HepG2 (cell line): Measurements from ENCODE around the gene ATP11B. TPM values are rescaled to one million over a fixed set of nuclear protein-coding genes. Genes with fewer than 3 reads are reported as not detected.

ENCODE experiments used
- ATAC-seq: fragments of 200-7000 bp; cut with Tn5 transposase; 3 replicates; pipeline ENCODE4 v1.9.1; 2020; ENCODE audit warnings: mild to moderate bottlenecking, moderate library complexity
- BruUV-seq: library from RNA; stranded (reverse); fragments of 400-500 nt; replicated peaks from 2 replicates; lab custom pipeline; 2021; lab: Mats Ljungman, UMichigan
- CTCF ChIA-PET: fragments of 300-600 bp; formaldehyde crosslinking; extraction: SDS; loops from one replicate; lab custom pipeline; 2021; ENCODE audit warnings: low total read pairs, inconsistent platforms, low intra/inter-chr PET ratio; lab: Yijun Ruan, JAX
- POLR2A ChIA-PET: fragments of 350-600 bp; sonication (Branson Sonifier 250); formaldehyde crosslinking; loops from one replicate; lab custom pipeline; 2020; ENCODE audit warnings: antibody characterized with exemption, inconsistent platforms; lab: Yijun Ruan, JAX
- DNase-seq: peaks from one replicate; pipeline ENCODE4 v3.0.0-alpha.2; 2015; ENCODE audit warnings: low spot score
- FAIRE-seq: peaks from 3 replicates; lab custom pipeline; 2011; peaks lifted over from hg19 to GRCh38; lab: Jason Lieb, UNC
- H2AFZ ChIP-seq: one replicate; pipeline ENCODE4 v1.6.1; 2011; ENCODE audit warnings: low read length, inconsistent platforms
- H3K27ac ChIP-seq: fragments of 300-600 bp; 3 replicates; pipeline ENCODE4 v1.8.0; 2011; ENCODE audit warnings: mixed run types, mild to moderate bottlenecking, mixed read lengths, low read length, inconsistent platforms; ENCODE audit not compliant: insufficient read depth; ENCODE audit errors: extremely low read length
- H3K27me3 ChIP-seq, 2 experiments: fragments of 200-600 bp in 1 of 2; 2 replicates in 1 of 2; 3 replicates in 1 of 2; pipeline versions ENCODE4 v1.6.0 to v1.8.0; 2011; ENCODE audit warnings: low read length in 2 of 2, mild to moderate bottlenecking in 2 of 2, moderate library complexity in 2 of 2, inconsistent platforms in 1 of 2; ENCODE audit not compliant: insufficient read depth in 2 of 2, control insufficient read depth in 1 of 2
- H3K36me3 ChIP-seq, 2 experiments: fragments of 200-600 bp in 1 of 2; replicated peaks in 1 of 2; 2 replicates in 1 of 2; 3 replicates in 1 of 2; pipeline versions ENCODE4 v1.5.1 to v1.8.0; 2011; ENCODE audit warnings: low read length in 2 of 2, inconsistent platforms in 1 of 2; ENCODE audit not compliant: insufficient read depth in 2 of 2, control insufficient read depth in 1 of 2
- H3K4me1 ChIP-seq: 2 replicates; pipeline ENCODE4 v1.5.1; 2012; ENCODE audit warnings: low read length, inconsistent platforms; ENCODE audit not compliant: insufficient read depth
- H3K4me2 ChIP-seq: 2 replicates; pipeline ENCODE4 v1.6.0; 2011; ENCODE audit warnings: low read depth, low read length, inconsistent platforms
- H3K4me3 ChIP-seq, 3 experiments: fragments of 200-600 bp in 1 of 3; sonication (generic), shearing (Covaris generic) in 1 of 3; replicated peaks in 1 of 3; 2 replicates each; pipeline ENCODE4 v1.5.1; 2011 to 2016; ENCODE audit warnings: low read length in 3 of 3, inconsistent platforms in 2 of 3, low read depth in 2 of 3, mild to moderate bottlenecking in 2 of 3, control low read depth in 1 of 3, mixed read lengths in 1 of 3; ENCODE audit not compliant: insufficient read depth in 1 of 3
- H3K79me2 ChIP-seq: one replicate; pipeline ENCODE4 v1.6.1; 2011; ENCODE audit warnings: low read length, inconsistent platforms; ENCODE audit not compliant: insufficient read depth
- H3K9ac ChIP-seq: 2 replicates; pipeline ENCODE4 v1.6.0; 2011; ENCODE audit warnings: mild to moderate bottlenecking, low read depth, low read length, inconsistent platforms; ENCODE audit not compliant: insufficient read depth
- H3K9me3 ChIP-seq: 2 replicates; pipeline ENCODE4 v1.5.1; 2012; ENCODE audit warnings: mild to moderate bottlenecking, low read length
- H4K20me1 ChIP-seq: 2 replicates; pipeline ENCODE4 v1.6.0; 2011; ENCODE audit warnings: inconsistent platforms, mild to moderate bottlenecking, low read length, moderate library complexity; ENCODE audit not compliant: insufficient read depth
- CBX2 ChIP-seq, 2 experiments: fragments of 200-600 bp in 1 of 2; sonication (generic); formaldehyde crosslinking in 1 of 2; IDR thresholded peaks; 2 replicates each; pipeline versions ENCODE4 v1.7.0 to v1.8.1; 2018 to 2022; ENCODE audit warnings: low read depth in 2 of 2, low read length in 1 of 2, mild to moderate bottlenecking in 1 of 2, missing genetic modification reagents in 1 of 2
- CCAR2 ChIP-seq: fragments of 200-400 bp; formaldehyde crosslinking; optimal IDR thresholded peaks from 2 replicates; pipeline ENCODE3; 2018; ENCODE audit warnings: low read depth, mild to moderate bottlenecking, low read length, moderate library complexity
- HDAC2 ChIP-seq: sonication (generic); formaldehyde crosslinking; IDR thresholded peaks from 2 replicates; pipeline ENCODE4 v1.4.0; 2020; ENCODE audit warnings: missing genetic modification reagents
- HNRNPK ChIP-seq: fragments of 200-400 bp; formaldehyde crosslinking; IDR thresholded peaks from 2 replicates; pipeline ENCODE4 v1.6.1; 2018; ENCODE audit warnings: low read length, low read depth, moderate library complexity, mild to moderate bottlenecking; ENCODE audit not compliant: poor library complexity, severe bottlenecking
- KLF13 ChIP-seq: sonication (generic); formaldehyde crosslinking; IDR thresholded peaks from 2 replicates; pipeline ENCODE4 v1.4.0; 2020; ENCODE audit warnings: mild to moderate bottlenecking, missing genetic modification reagents
- MAFK ChIP-seq, 2 experiments: IDR thresholded peaks in 1 of 2; conservative IDR thresholded peaks in 1 of 2; 2 replicates each; pipeline ENCODE4 v1.6.1; 2011; ENCODE audit warnings: improper control_type of control experiment in 2 of 2, low read length in 2 of 2
- SRSF9 ChIP-seq: fragments of 200-400 bp; formaldehyde crosslinking; IDR thresholded peaks from 2 replicates; pipeline ENCODE4 v1.6.1; 2018; ENCODE audit warnings: borderline replicate concordance, mild to moderate bottlenecking, low read depth, low read length; ENCODE audit not compliant: insufficient read depth, poor library complexity, severe bottlenecking
- ZFP62 ChIP-seq: sonication (generic); formaldehyde crosslinking; IDR thresholded peaks from 2 replicates; pipeline ENCODE4 v1.4.0; 2020; ENCODE audit warnings: missing genetic modification reagents
- ZNF780A ChIP-seq: sonication (generic); formaldehyde crosslinking; IDR thresholded peaks from 2 replicates; pipeline ENCODE4 v1.8.0; 2022; ENCODE audit warnings: mild to moderate bottlenecking, missing genetic modification reagents, moderate library complexity
- ZNF839 ChIP-seq: sonication (generic); formaldehyde crosslinking; IDR thresholded peaks from 2 replicates; pipeline ENCODE4 v1.4.0; 2020; ENCODE audit warnings: missing genetic modification reagents, mild to moderate bottlenecking, borderline replicate concordance
- WGBS: methylation state at CpG from one replicate; pipeline ENCODE4 v1.1.6; 2017; ENCODE audit warnings: low lambda C conversion rate; 5-methylcytosine and 5-hydroxymethylcytosine counted together
- in situ Hi-C: cut with HindIII; loops from 2 replicates; pipeline ENCODE4 v1.10.0; 2017; ENCODE audit warnings: low pct_unique_long_range_greater_than_20kb; ENCODE audit not compliant: extremely low pct_ligation_motif_present
- intact Hi-C: fragments of 100-400 bp; cut with micrococcal nuclease; formaldehyde crosslinking; loops from one replicate; pipeline ENCODE4 v1.10.0; 2022; ENCODE audit not compliant: unreplicated experiment
- polyA plus RNA-seq, 8 experiments: library from polyadenylated mRNA; depleted of rRNA in 3 of 8; stranded (reverse) in 7 of 8; unstranded in 1 of 8; fragments of >200 nt; fragmentation: Illumina TruSeq in 4 of 8; extraction: Trizol in 4 of 8; gene quantifications; 2 replicates each; pipeline versions ENCODE4 v1.2.1 to v1.2.3, GENCODE V29; 2011 to 2016; ENCODE audit warnings: low read depth in 4 of 8, missing spikeins in 1 of 8, mixed read lengths in 1 of 8; ENCODE audit not compliant: insufficient read depth in 1 of 8
- total RNA-seq, 5 experiments: library from RNA; depleted of rRNA; stranded (reverse); fragments of >200 nt; fragmentation: Illumina TruSeq; extraction: Trizol; gene quantifications; 2 replicates each; pipeline ENCODE4 v1.2.3, GENCODE V29; 2016; ENCODE audit warnings: low read depth in 1 of 5

ATP11B gene
- total and polyA plus RNA-seq, 2 of the 13 experiments (the other 11 are each of a cell fraction or from before 2014, with no cell fraction given): 10.1 to 22.9 TPM

DNA sequence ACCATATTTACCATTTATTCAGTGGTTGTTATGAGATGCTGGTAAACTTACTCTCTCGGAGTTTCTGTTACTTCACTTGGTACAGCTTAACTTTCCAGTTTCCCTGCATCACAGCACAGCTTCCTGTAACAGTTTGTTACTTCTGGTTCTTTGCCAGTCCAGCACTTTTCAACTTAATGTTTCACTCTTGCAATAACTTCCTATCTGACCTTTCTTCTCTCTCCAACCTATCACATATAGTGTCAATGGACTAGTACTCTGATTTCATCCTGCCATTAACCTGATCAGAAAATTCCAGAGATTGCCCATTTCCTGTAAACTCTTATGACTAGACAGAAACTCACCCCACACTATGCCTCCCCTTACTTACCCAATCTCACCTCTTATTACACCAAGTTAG, 3.9 kb upstream of the ATP11B start:
- Histone ChIP-seq H2AFZ (no peak overlapping the region), H3K36me3 (no peaks in the 10 kb centered on the region), H3K27me3 (peaks cover 0 to 30% of the 10 kb centered on the region in 2 experiments; a peak in 4 of 5 replicates), H3K4me3 (no peak overlapping the region), H3K79me2 (peaks cover 3% of the 10 kb centered on the region), H4K20me1 (no peaks in the 10 kb centered on the region), H3K4me1 (0 out of 2 replicates have a peak, but pooled peaks cover 5% of the 10 kb centered on the region), H3K27ac (no peak overlapping the region), H3K9me3 (no peaks in the 10 kb centered on the region), H3K9ac (no peak overlapping the region), H3K4me2 (no peak overlapping the region)
- no TSS peak for BruUV-seq
- DNase-seq (no peak), ATAC-seq (no peak), FAIRE-seq (no peak)
- in situ Hi-C loops: no loop called here
- POLR2A ChIA-PET: no interaction called here
- CTCF ChIA-PET: no interaction called here
- TF ChIP-seq MAFK (conservative IDR thresholded peaks at IDR 0.05 in 1 of 2, IDR thresholded peaks at IDR 0.05 in 1 of 2; ENCODE audit: low read length in 2 of 2) (no peak), CCAR2 (no peak), ZNF839 (CRISPR knock-in tag) (no peak), CBX2 (IDR thresholded peaks at IDR 0.05; ENCODE audit: low read depth, low read length) (no peak), CBX2 (CRISPR knock-in tag; IDR thresholded peaks at IDR 0.05; ENCODE audit: low read depth) (no peak), HNRNPK (no peak)
- intact Hi-C loops: no loop called here
- WGBS: 0% methylated on average over 1 of the region's 1 CpG

GRCh38 chr3:182790612-182791011, 2.7 kb upstream of the ATP11B start:
- WGBS: 12% methylated on average over 1 of the region's 1 CpG
- H3K9me3 ChIP-seq: no peaks in the 10 kb centered on the region
- no peaks in the 10 kb centered on the region for H3K36me3 ChIP-seq
- intact Hi-C loops (loop anchor here (10.0 kb wide), 1 partner anchor 76 kb away; no protein-coding TSS in a partner anchor), in situ Hi-C loops (no loop called here)
- no peak for DNase-seq
- CTCF ChIA-PET: no interaction called here
- H3K79me2 ChIP-seq: peaks cover 5% of the 10 kb centered on the region
- peaks cover 3% of the 10 kb centered on the region; the same call in 1 of the 2 replicates for H4K20me1 ChIP-seq
- no peak overlapping the region for H3K27ac ChIP-seq
- FAIRE-seq: no peak
- no peak overlapping the region for H3K4me2 ChIP-seq
- H3K9ac ChIP-seq: no peak overlapping the region
- BruUV-seq: no TSS peak
- POLR2A ChIA-PET: no interaction called here
- peaks cover 17% of the 10 kb centered on the region for H3K4me1 ChIP-seq
- no peak overlapping the region for H3K4me3 ChIP-seq
- no peak for ATAC-seq
- TF ChIP-seq KLF13: no peak
- TF ChIP-seq HDAC2 (CRISPR knock-in tag): no peak
- TF ChIP-seq ZNF780A: no peak
- no peak for TF ChIP-seq ZFP62 (CRISPR knock-in tag)
- TF ChIP-seq SRSF9: no peak
- no peak overlapping the region for H2AFZ ChIP-seq
- peaks cover 0 to 30% of the 10 kb centered on the region in 2 experiments; a peak in 4 of 5 replicates for H3K27me3 ChIP-seq
